ENCODE data around the gene XCR1. TPM values are rescaled to one million over a fixed set of nuclear protein-coding genes. Genes with fewer than 3 reads are reported as not detected.

The XCR1 gene
- total and polyA plus RNA-seq, 2 donors from 2014 or later = 1.4 TPM; not detected in 1

DNA sequence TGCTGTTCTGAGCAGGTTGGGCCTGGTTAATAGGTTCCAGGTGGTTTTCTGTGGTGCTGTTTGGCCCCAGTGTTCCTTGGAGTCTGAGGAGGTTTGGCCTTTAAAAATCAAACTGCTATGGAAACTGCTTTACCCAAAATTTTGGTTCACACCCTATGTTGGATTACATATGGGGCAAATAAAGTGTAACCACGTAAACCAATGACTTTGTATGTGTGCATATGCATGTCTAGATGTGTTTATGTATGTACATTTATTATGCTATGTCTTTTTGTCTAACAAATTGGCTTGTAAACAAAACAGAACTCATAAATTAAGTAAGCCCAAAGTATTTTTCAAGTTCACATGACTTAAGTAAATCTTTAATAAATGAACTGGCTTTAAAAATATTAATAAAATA is 8.9 kb upstream of the XCR1 start:
- TF ChIP-seq, protein P1, sequence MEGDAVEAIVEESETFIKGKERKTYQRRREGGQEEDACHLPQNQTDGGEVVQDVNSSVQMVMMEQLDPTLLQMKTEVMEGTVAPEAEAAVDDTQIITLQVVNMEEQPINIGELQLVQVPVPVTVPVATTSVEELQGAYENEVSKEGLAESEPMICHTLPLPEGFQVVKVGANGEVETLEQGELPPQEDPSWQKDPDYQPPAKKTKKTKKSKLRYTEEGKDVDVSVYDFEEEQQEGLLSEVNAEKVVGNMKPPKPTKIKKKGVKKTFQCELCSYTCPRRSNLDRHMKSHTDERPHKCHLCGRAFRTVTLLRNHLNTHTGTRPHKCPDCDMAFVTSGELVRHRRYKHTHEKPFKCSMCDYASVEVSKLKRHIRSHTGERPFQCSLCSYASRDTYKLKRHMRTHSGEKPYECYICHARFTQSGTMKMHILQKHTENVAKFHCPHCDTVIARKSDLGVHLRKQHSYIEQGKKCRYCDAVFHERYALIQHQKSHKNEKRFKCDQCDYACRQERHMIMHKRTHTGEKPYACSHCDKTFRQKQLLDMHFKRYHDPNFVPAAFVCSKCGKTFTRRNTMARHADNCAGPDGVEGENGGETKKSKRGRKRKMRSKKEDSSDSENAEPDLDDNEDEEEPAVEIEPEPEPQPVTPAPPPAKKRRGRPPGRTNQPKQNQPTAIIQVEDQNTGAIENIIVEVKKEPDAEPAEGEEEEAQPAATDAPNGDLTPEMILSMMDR (IDR thresholded peaks at IDR 0.05; ENCODE audit: borderline replicate concordance, extremely low read depth, insufficient read depth) = no peak
- Histone ChIP-seq H3K9me3 (ENCODE audit: control insufficient read depth in 2 of 3, insufficient read depth in 1 of 3, low read length in 3 of 3) (no peaks in the 10 kb centered on the region), H3K4me3 (ENCODE audit: low read length in 3 of 3) (no peak overlapping the region), H3K36me3 (ENCODE audit: control insufficient read depth in 2 of 3, insufficient read depth in 3 of 3, low read length in 3 of 3) (no peaks in the 10 kb centered on the region), H3K4me1 (ENCODE audit: control insufficient read depth in 2 of 3, insufficient read depth in 2 of 3, low read depth in 1 of 3, low read length in 3 of 3) (no peaks in the 10 kb centered on the region), H3K27me3 (ENCODE audit: control insufficient read depth, insufficient read depth, low read length) (no peaks in the 10 kb centered on the region), H3K27ac (ENCODE audit: low read depth in 2 of 2, low read length in 2 of 2) (no peak overlapping the region), H3K9ac (ENCODE audit: low read length in 3 of 3) (no peak overlapping the region)
- intact Hi-C loops (cut with DNase I) = no loop called here
- DNase-seq (no peak), FAIRE-seq (no peak)

DNA sequence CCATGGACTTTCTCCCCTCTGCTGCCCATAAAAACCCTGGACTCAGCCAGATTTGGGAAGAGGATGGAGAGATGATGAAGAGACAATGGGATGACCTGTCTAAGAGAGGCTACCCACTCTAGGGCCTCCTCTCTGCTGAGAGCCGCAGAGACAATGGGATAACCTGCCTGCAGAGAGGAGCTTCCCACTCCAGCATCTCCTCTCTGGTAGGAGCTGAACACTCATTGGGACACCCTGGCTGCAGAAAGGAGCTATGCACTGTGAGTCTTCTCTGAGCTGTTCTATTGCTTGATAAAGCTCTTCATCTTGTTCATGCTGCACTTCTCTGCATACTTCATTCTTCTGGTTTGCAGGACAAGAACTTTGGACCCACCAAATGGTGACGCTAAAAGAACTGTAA is 4.5 kb upstream of the XCR1 start:
- no peak overlapping the region for H3K9ac ChIP-seq (ENCODE audit: low read length in 3 of 3)
- H3K36me3 ChIP-seq (ENCODE audit: control insufficient read depth in 2 of 3, insufficient read depth in 3 of 3, low read length in 3 of 3) = no peaks in the 10 kb centered on the region
- H3K4me3 ChIP-seq (ENCODE audit: low read length in 3 of 3) = no peak overlapping the region
- intact Hi-C loops (cut with DNase I) = no loop called here
- no peaks in the 10 kb centered on the region for H3K27me3 ChIP-seq (ENCODE audit: control insufficient read depth, insufficient read depth, low read length)
- FAIRE-seq = no peak
- H3K4me1 ChIP-seq (ENCODE audit: control insufficient read depth in 2 of 3, insufficient read depth in 2 of 3, low read depth in 1 of 3, low read length in 3 of 3) = no peaks in the 10 kb centered on the region
- TF ChIP-seq, protein P1 (IDR thresholded peaks at IDR 0.05; ENCODE audit: borderline replicate concordance, extremely low read depth, insufficient read depth) = no peak
- DNase-seq = no peak
- H3K27ac ChIP-seq (ENCODE audit: low read depth in 2 of 2, low read length in 2 of 2) = no peak overlapping the region
- peaks cover 0 to 7% (median 6%) of the 10 kb centered on the region in 3 donors for H3K9me3 ChIP-seq (ENCODE audit: control insufficient read depth in 2 of 3, insufficient read depth in 1 of 3, low read length in 3 of 3)

DNA sequence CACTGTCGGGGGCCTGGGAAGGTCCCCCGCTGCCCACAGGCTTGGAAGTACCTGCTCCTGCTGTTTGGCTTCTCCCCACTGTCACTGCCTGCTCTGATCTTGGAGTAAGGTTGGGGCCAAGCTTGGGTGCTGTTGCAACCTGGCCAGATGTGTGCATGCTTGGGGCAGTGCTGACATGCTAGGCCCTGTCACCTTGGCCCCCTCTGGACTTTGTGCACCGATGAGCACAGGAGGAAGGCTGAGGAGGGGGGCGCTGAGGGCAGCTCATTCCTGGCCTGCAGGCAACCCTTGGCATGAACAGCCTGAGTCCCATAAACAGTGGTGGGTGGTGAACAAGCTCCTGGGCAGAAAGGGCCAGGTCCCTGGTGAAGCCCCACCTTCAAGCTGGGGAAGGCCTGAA is 4.0 kb upstream of the XCR1 start:
- H3K4me3 ChIP-seq (ENCODE audit: low read length in 3 of 3) = no peak overlapping the region
- DNase-seq (no peak), FAIRE-seq (no peak)
- no peaks in the 10 kb centered on the region for H3K36me3 ChIP-seq (ENCODE audit: control insufficient read depth in 2 of 3, insufficient read depth in 3 of 3, low read length in 3 of 3)
- TF ChIP-seq, protein P1 (IDR thresholded peaks at IDR 0.05; ENCODE audit: borderline replicate concordance, extremely low read depth, insufficient read depth) = no peak
- intact Hi-C loops (cut with DNase I) = no loop called here
- H3K9me3 ChIP-seq (ENCODE audit: control insufficient read depth in 2 of 3, insufficient read depth in 1 of 3, low read length in 3 of 3) = peaks cover 0 to 7% (median 6%) of the 10 kb centered on the region in 3 donors
- H3K4me1 ChIP-seq (ENCODE audit: control insufficient read depth in 2 of 3, insufficient read depth in 2 of 3, low read depth in 1 of 3, low read length in 3 of 3) = no peaks in the 10 kb centered on the region
- no peak overlapping the region for H3K27ac ChIP-seq (ENCODE audit: low read depth in 2 of 2, low read length in 2 of 2)
- no peak overlapping the region for H3K9ac ChIP-seq (ENCODE audit: low read length in 3 of 3)
- no peaks in the 10 kb centered on the region for H3K27me3 ChIP-seq (ENCODE audit: control insufficient read depth, insufficient read depth, low read length)

DNA sequence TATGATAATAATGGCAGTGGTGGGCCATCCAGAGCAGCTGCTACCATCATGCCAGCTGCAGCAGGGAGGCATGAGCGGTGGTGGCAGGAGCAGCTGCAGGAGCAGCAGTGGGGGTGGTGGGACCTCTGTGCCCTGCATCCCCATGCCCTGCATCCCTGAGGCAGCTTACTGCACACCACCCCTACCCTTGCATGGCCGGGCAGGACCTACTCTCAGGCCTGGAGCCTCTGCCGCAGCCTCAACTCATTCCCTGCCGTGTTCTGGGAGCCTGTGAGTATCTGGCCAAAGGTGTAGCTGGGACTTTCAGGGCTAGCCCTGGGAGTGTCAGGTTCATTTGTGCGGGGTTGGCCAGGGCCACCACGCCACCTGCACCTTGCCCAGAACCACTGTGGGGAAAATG is 3.3 kb upstream of the XCR1 start:
- no peak for FAIRE-seq
- no peaks in the 10 kb centered on the region for H3K27me3 ChIP-seq (ENCODE audit: control insufficient read depth, insufficient read depth, low read length)
- no peak overlapping the region for H3K9ac ChIP-seq (ENCODE audit: low read length in 3 of 3)

More for the DNA sequence above, 3.3 kb upstream of the XCR1 start:
- Histone ChIP-seq H3K36me3 (ENCODE audit: control insufficient read depth in 2 of 3, insufficient read depth in 3 of 3, low read length in 3 of 3) (no peaks in the 10 kb centered on the region), H3K27ac (ENCODE audit: low read depth in 2 of 2, low read length in 2 of 2) (no peak overlapping the region), H3K4me1 (ENCODE audit: control insufficient read depth in 2 of 3, insufficient read depth in 2 of 3, low read depth in 1 of 3, low read length in 3 of 3) (no peaks in the 10 kb centered on the region), H3K4me3 (ENCODE audit: low read length in 3 of 3) (no peak overlapping the region), H3K9me3 (ENCODE audit: control insufficient read depth in 2 of 3, insufficient read depth in 1 of 3, low read length in 3 of 3) (peaks cover 0 to 7% (median 6%) of the 10 kb centered on the region in 3 donors)
- DNase-seq = no peak
- TF ChIP-seq, protein P1 (IDR thresholded peaks at IDR 0.05; ENCODE audit: borderline replicate concordance, extremely low read depth, insufficient read depth) = no peak
- intact Hi-C loops (cut with DNase I) = no loop called here
